Measurements from ENCODE around the gene INTS11.
"Not testable (repeated sequence)": the region's sequence is repeated elsewhere in the genome, so short reads cannot be mapped to it uniquely, and the experiment has no call there.

INTS11 gene

GRCh38 chr1:1329304-1330210, 5.1 kb upstream of the INTS11 start:
- DNase-seq (ENCODE audit: low spot score): no peak

GRCh38 chr1:1328254-1328653, 3.8 kb upstream of the INTS11 start:
- DNase-seq (ENCODE audit: low spot score): no peak

GRCh38 chr1:1327291-1327690, 2.8 kb upstream of the INTS11 start:
- no peak for DNase-seq (ENCODE audit: low spot score)

- DNase-seq (ENCODE audit: low spot score): no peak
Measured at GRCh38 chr1:1326075-1326605, 1.7 kb upstream of the INTS11 start.

GRCh38 chr1:1325288-1326074, 1.0 kb upstream of the INTS11 start:
- no peak for DNase-seq (ENCODE audit: low spot score)

- peak; percentile 53 for DNase-seq (ENCODE audit: low spot score)
Measured at GRCh38 chr1:1324084-1324523, 356 bp downstream of the INTS11 start.

- no peak for DNase-seq (ENCODE audit: low spot score)
Measured at GRCh38 chr1:1322952-1323351, 1.5 kb downstream of the INTS11 start.

GRCh38 chr1:1322418-1322817, 2.0 kb downstream of the INTS11 start:
- no peak for DNase-seq (ENCODE audit: low spot score)

GRCh38 chr1:1321477-1321876, 3.0 kb downstream of the INTS11 start:
- no peak for DNase-seq (ENCODE audit: low spot score)

GRCh38 chr1:1320666-1321448, 3.6 kb downstream of the INTS11 start:
- DNase-seq (ENCODE audit: low spot score): no peak

- DNase-seq (ENCODE audit: low spot score): no peak
Measured at GRCh38 chr1:1319646-1319941, 4.9 kb downstream of the INTS11 start.

GRCh38 chr1:1318777-1319645, 5.4 kb downstream of the INTS11 start:
- no peak for DNase-seq (ENCODE audit: low spot score)

- no peak for DNase-seq (ENCODE audit: low spot score)
Measured at GRCh38 chr1:1318131-1318652, 6.3 kb downstream of the INTS11 start.

- DNase-seq (ENCODE audit: low spot score): no peak
Measured at GRCh38 chr1:1317420-1317819, 7.0 kb downstream of the INTS11 start.

- DNase-seq (ENCODE audit: low spot score): not testable (repeated sequence)
Measured at GRCh38 chr1:1316199-1316598, 8.3 kb downstream of the INTS11 start.

GRCh38 chr1:1315435-1315954, 9.0 kb downstream of the INTS11 start:
- peak; percentile 75 for DNase-seq (ENCODE audit: low spot score)

GRCh38 chr1:1314678-1315335, 9.7 kb downstream of the INTS11 start:
- DNase-seq (ENCODE audit: low spot score): no peak

GRCh38 chr1:1314237-1314586, 10.2 kb downstream of the INTS11 start:
- no peak for DNase-seq (ENCODE audit: low spot score)

GRCh38 chr1:1313500-1314236, 10.8 kb downstream of the INTS11 start:
- no peak for DNase-seq (ENCODE audit: low spot score)

Measured in iPS-NIHi11 (cell line).